A549 (cell line): ENCODE data around the gene ZBTB37.

ENCODE experiments used
- CHD4 ChIP-seq: fragments of 200-600 bp; sonication (generic); IDR thresholded peaks from 2 replicates; pipeline ENCODE4 v1.6.1; 2016; ENCODE audit warnings: antibody characterized with exemption, mild to moderate bottlenecking, borderline replicate concordance
- CTCF ChIP-seq: fragments of >200 bp; sonication (Bioruptor Twin); formaldehyde crosslinking; IDR thresholded peaks from 3 replicates; pipeline ENCODE4 v1.5.1; 2016
- EP300 ChIP-seq, 2 experiments: fragments of >200 bp; sonication (Bioruptor Twin); formaldehyde crosslinking; IDR thresholded peaks; 2 replicates in 1 of 2; 3 replicates in 1 of 2; pipeline ENCODE4 v1.6.1; 2016 to 2017
- HMGXB4 ChIP-seq: fragments of 250-450 bp; sonication (Bioruptor Pico); IDR thresholded peaks from 2 replicates; pipeline ENCODE4 v1.5.0; 2021; ENCODE audit warnings: mild to moderate bottlenecking, moderate library complexity, borderline replicate concordance
- NFE2L2 ChIP-seq: fragments of 150-350 bp; conservative IDR thresholded peaks from 2 replicates; pipeline ENCODE4 v1.6.1; 2014; ENCODE audit warnings: low read length
- RNF2 ChIP-seq: fragments of 200-600 bp; sonication (generic); IDR thresholded peaks from 2 replicates; pipeline ENCODE4 v1.6.1; 2016; ENCODE audit warnings: low read depth, mild to moderate bottlenecking, antibody characterized with exemption, moderate library complexity, borderline replicate concordance
- ZSCAN20 ChIP-seq: fragments of 250-450 bp; sonication (Bioruptor Pico); IDR thresholded peaks from 2 replicates; pipeline ENCODE4 v1.8.0; 2022; ENCODE audit warnings: mild to moderate bottlenecking, moderate library complexity

- TF ChIP-seq ZSCAN20 (CRISPR knock-in tag) = no peak
- TF ChIP-seq NFE2L2 = no peak
- TF ChIP-seq CTCF = no peak
- no peak for TF ChIP-seq CHD4
- TF ChIP-seq HMGXB4 (CRISPR knock-in tag) = no peak
- no peak for TF ChIP-seq EP300 (IDR thresholded peaks at IDR 0.05)
- no peak for TF ChIP-seq RNF2
Observed at GRCh38 chr1:173876732-173877131, 8.6 kb downstream of the ZBTB37 start.
